Panc1 (cell line): ENCODE data around the gene SGK1. TPM values are rescaled to one million over a fixed set of nuclear protein-coding genes. Genes with fewer than 3 reads are reported as not detected.
"Not testable (repeated sequence)": the region's sequence is repeated elsewhere in the genome, so short reads cannot be mapped to it uniquely, and the experiment has no call there.

ENCODE experiments used
- ATAC-seq: fragments of 200-7000 bp; cut with Tn5 transposase; 2 replicates; pipeline ENCODE4 v1.9.1; 2020; ENCODE audit warnings: mild to moderate bottlenecking, moderate library complexity
- BruUV-seq: library from RNA; stranded (reverse); fragments of 400-500 nt; replicated peaks from 2 replicates; lab custom pipeline; 2021; lab: Mats Ljungman, UMichigan
- CTCF ChIA-PET: fragments of 300-600 bp; sonication (Branson Sonifier 250); formaldehyde crosslinking; loops from one replicate; lab custom pipeline; 2022; ENCODE audit warnings: antibody characterized with exemption; lab: Charles Lee
- POLR2A ChIA-PET: fragments of 300-600 bp; sonication (Branson Sonifier 250); formaldehyde crosslinking; loops from one replicate; lab custom pipeline; 2022; ENCODE audit warnings: antibody characterized with exemption; lab: Charles Lee
- DNase-seq: peaks from one replicate; pipeline ENCODE4 v3.0.0-alpha.2; 2010; ENCODE audit warnings: low read depth, low spot score
- H3K27ac ChIP-seq: 2 replicates; pipeline ENCODE4 v1.5.1; 2011; ENCODE audit warnings: mild to moderate bottlenecking, low read length, inconsistent platforms
- H3K27me3 ChIP-seq: fragments of 200-500 bp; sonication (Bioruptor generic); 2 replicates; pipeline ENCODE4 v1.6.0; 2014; ENCODE audit warnings: low read length, inconsistent platforms; ENCODE audit not compliant: control insufficient read depth, insufficient read depth
- H3K36me3 ChIP-seq: fragments of 200-500 bp; sonication (Bioruptor generic); 2 replicates; pipeline ENCODE4 v1.5.1; 2014; ENCODE audit warnings: inconsistent platforms, mild to moderate bottlenecking, low read length, moderate library complexity; ENCODE audit not compliant: control insufficient read depth, insufficient read depth
- H3K4me1 ChIP-seq: 2 replicates; pipeline ENCODE4 v1.5.1; 2011; ENCODE audit warnings: inconsistent platforms, mild to moderate bottlenecking, low read length, moderate library complexity; ENCODE audit not compliant: control insufficient read depth, insufficient read depth
- H3K4me3 ChIP-seq, 2 experiments: 2 replicates each; pipeline ENCODE4 v1.5.1; 2011 to 2012; ENCODE audit warnings: low read depth in 2 of 2, low read length in 2 of 2, mild to moderate bottlenecking in 2 of 2, inconsistent platforms in 1 of 2, moderate library complexity in 1 of 2
- H3K9me3 ChIP-seq: fragments of 200-500 bp; sonication (Bioruptor generic); 2 replicates; pipeline ENCODE4 v1.5.1; 2014; ENCODE audit warnings: low read depth, mild to moderate bottlenecking, inconsistent platforms, low read length, moderate library complexity; ENCODE audit not compliant: control insufficient read depth, insufficient read depth
- CTCF ChIP-seq: fragments of 450-650 bp; IDR thresholded peaks from 2 replicates; pipeline ENCODE4 v1.5.1; 2017; ENCODE audit warnings: mild to moderate bottlenecking
- POLR2AphosphoS5 ChIP-seq: IDR thresholded peaks from 2 replicates; pipeline ENCODE4 v1.6.1; 2012; ENCODE audit warnings: mild to moderate bottlenecking, low read depth, low read length, moderate library complexity
- REST ChIP-seq, 2 experiments: IDR thresholded peaks; 2 replicates each; pipeline ENCODE4 v1.6.1; 2011 to 2012; ENCODE audit warnings: low read depth in 2 of 2, control low read depth in 1 of 2, low read length in 1 of 2, mild to moderate bottlenecking in 1 of 2, moderate library complexity in 1 of 2; ENCODE audit not compliant: insufficient read depth in 1 of 2
- SIN3A ChIP-seq: IDR thresholded peaks from 2 replicates; pipeline ENCODE4 v1.6.1; 2012; ENCODE audit warnings: low read depth, mild to moderate bottlenecking, low read length, moderate library complexity, borderline replicate concordance; ENCODE audit not compliant: insufficient read depth
- TCF7L2 ChIP-seq: IDR thresholded peaks from 2 replicates; pipeline ENCODE4 v1.6.1; 2011; ENCODE audit warnings: mild to moderate bottlenecking, low read depth, low read length, inconsistent platforms
- in situ Hi-C: cut with HindIII; loops from 2 replicates; pipeline ENCODE4 v1.10.0; 2016; ENCODE audit warnings: low sequenced_read_pairs, low pct_unique_long_range_greater_than_20kb
- intact Hi-C: fragments of 100-400 bp; cut with micrococcal nuclease; formaldehyde crosslinking; loops from one replicate; pipeline ENCODE4 v1.10.0; 2022; ENCODE audit not compliant: unreplicated experiment
- total RNA-seq: library from RNA; stranded (reverse); gene quantifications from one replicate; pipeline ENCODE4 v1.2.1, GENCODE V29; 2021; ENCODE audit not compliant: unreplicated experiment

The SGK1 gene
- total RNA-seq, 1 experiment from 2014 or later, result 7.5 TPM

DNA sequence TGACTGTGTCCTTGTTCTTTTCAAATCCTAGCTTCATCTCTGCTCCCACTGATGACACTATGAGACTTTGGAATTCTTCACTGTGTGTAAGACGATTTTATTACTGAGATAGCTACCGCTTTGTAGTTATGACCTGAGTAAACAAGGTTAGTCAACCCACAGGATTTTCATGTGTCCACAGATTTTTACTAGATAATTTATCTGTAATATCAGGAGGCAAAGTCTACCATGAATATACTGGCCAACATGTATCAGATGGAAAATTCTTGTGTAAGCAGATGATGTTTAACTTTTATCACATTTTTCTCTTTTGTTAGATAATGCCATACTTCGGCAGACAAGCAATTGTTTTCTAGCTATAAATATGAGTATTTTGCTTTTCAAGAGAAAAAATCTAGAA is 119.8 kb downstream of the SGK1 start:
- ChIA-PET POLR2A (no interaction called here), CTCF (no interaction called here)
- no peaks in the 10 kb centered on the region for H3K4me1 ChIP-seq
- no peaks in the 10 kb centered on the region for H3K9me3 ChIP-seq
- intact Hi-C loops (no loop called here), in situ Hi-C loops (no loop called here)
- no TSS peak for BruUV-seq
- no peak overlapping the region for H3K4me3 ChIP-seq
- no peak overlapping the region for H3K27ac ChIP-seq
- TF ChIP-seq REST (IDR thresholded peaks at IDR 0.05; ENCODE audit: insufficient read depth in 1 of 2, low read depth in 2 of 2, low read length in 1 of 2) (no peak), POLR2AphosphoS5 (no peak), TCF7L2 (no peak), CTCF (no peak), SIN3A (no peak)
- no peak for DNase-seq
- no peaks in the 10 kb centered on the region for H3K27me3 ChIP-seq
- no peaks in the 10 kb centered on the region for H3K36me3 ChIP-seq
- no peak; the same call in 1 of the 2 replicates for ATAC-seq

- H3K4me1 ChIP-seq, H3K36me3 ChIP-seq, POLR2A ChIA-PET, H3K27me3 ChIP-seq, BruUV-seq, ATAC-seq, intact Hi-C loops, CTCF ChIA-PET, in situ Hi-C loops, DNase-seq, H3K9me3 ChIP-seq, H3K4me3 ChIP-seq, H3K27ac ChIP-seq: not testable (repeated sequence)
These were observed 120.2 kb downstream of the SGK1 start for GRCh38 chr6:134197685-134198084.

DNA sequence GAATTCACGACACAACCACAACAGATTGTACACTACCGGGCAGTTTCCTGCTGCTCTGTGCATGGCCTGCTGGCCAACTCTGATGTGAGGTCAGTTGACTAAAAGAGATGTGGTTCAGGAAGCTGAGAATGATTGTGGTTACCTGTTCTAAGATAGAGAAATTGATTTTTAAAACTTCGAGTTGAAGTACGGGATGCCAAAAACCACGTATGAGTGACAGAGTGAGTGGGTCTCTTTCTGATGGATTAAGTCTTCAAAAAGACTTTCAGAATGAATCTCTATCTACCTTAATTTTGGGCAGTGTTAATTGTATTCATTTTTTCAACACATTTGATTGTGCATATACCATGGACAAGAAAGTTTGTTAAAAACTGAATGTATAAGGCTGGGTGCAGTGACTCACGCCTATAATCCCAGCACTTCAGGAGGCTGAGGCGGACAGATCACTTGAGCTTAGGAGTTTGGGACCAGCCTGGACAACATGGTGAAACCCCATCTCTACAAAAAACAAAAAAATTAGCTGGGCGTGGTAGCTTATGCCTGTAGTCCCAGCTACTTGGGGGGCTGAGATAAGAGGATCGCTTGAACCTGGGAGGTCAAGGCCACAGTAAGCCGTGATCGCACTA is 121.2 kb downstream of the SGK1 start:
- intact Hi-C loops (no loop called here), in situ Hi-C loops (no loop called here)
- CTCF ChIA-PET, result no interaction called here
- ATAC-seq (no peak), DNase-seq (no peak)
- no TSS peak for BruUV-seq
- no peaks in the 10 kb centered on the region for H3K27me3 ChIP-seq
- no peaks in the 10 kb centered on the region for H3K36me3 ChIP-seq
- no peaks in the 10 kb centered on the region for H3K9me3 ChIP-seq
- H3K4me1 ChIP-seq, result no peaks in the 10 kb centered on the region
- POLR2A ChIA-PET, result no interaction called here
- H3K27ac ChIP-seq, result no peak overlapping the region
- no peak overlapping the region for H3K4me3 ChIP-seq
- TF ChIP-seq TCF7L2 (no peak), SIN3A (no peak), CTCF (no peak), REST (IDR thresholded peaks at IDR 0.05; ENCODE audit: insufficient read depth in 1 of 2, low read depth in 2 of 2, low read length in 1 of 2) (no peak), POLR2AphosphoS5 (no peak)
